HG02759 (cell line): ENCODE measurements around the gene CCL25.
A peak's percentile ranks its signal among the peaks of the same experiment; 100 is the strongest.

Experiments used
- ATAC-seq: cut with Tn5 transposase; IDR thresholded peaks from one replicate; pipeline ENCODE4 v1.9.1; 2021; ENCODE audit warnings: mild to moderate bottlenecking, moderate library complexity; ENCODE audit not compliant: unreplicated experiment

Gene CCL25

GRCh38 chr19:8044018-8044417 lies 8.5 kb upstream of the CCL25 start:
- ATAC-seq, result no peak

DNA sequence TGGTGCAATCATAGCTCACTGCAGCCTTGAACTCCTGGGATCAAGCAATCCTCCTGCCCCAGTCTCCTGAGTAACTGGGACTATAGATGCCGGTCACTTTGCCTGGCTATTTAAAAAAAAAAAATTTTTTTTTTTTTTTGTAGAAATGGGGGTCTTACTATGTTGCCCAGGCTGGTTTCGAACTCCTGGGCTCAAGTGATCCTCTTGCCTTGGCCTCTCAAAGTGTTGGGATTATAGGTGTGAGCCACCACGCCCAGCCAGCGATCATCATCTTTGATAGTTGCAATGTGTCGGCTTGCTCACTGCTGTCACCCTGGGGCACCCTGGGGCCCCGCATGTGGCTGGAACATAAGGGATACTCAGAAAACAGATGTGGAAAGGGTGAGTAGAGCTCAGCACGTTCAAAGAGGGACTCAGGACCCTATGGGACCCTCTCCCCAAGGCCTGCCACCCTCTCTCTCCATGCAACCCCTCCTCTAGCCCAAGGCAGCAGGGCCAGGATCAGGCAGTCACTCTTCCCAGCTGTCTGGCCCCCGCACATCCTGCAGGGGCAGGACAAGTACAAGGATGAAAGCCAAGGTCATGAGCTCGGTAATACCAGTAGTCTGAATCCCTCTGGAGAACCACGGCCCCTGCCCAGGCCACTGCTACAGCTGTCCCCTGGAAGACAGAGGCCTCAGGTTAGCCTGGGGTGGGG lies 6.5 kb upstream of the CCL25 start:
- no peak for ATAC-seq

DNA sequence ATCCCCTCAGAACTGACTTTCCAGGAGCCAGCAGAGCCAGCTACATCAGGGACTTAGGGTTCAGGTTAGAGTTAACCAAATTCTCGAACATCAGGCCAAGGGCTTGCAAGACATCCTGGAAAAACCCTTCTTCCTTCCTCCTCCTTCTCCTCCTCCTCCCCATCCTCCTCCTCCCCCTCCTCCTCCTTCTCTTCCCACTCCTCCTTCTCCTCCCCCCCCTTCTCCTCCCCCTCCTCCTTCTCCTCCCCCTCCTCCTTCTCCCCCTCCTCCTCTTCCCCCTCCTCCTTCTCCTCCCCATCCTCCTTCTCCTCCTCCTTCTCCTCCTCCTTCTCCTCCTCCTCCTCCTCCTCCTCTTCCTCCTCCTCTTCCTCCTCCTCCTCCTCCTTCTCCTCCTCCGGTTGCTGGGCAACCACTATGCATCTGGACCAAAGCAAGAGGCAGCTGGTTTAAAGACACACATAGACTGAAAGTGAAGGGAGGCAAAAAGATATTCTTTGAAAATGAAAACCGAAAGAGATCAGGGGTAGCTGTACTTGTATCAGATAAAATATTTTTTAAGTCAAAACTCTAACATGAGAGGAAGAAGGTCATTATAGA lies 5.9 kb upstream of the CCL25 start:
- no peak for ATAC-seq

DNA sequence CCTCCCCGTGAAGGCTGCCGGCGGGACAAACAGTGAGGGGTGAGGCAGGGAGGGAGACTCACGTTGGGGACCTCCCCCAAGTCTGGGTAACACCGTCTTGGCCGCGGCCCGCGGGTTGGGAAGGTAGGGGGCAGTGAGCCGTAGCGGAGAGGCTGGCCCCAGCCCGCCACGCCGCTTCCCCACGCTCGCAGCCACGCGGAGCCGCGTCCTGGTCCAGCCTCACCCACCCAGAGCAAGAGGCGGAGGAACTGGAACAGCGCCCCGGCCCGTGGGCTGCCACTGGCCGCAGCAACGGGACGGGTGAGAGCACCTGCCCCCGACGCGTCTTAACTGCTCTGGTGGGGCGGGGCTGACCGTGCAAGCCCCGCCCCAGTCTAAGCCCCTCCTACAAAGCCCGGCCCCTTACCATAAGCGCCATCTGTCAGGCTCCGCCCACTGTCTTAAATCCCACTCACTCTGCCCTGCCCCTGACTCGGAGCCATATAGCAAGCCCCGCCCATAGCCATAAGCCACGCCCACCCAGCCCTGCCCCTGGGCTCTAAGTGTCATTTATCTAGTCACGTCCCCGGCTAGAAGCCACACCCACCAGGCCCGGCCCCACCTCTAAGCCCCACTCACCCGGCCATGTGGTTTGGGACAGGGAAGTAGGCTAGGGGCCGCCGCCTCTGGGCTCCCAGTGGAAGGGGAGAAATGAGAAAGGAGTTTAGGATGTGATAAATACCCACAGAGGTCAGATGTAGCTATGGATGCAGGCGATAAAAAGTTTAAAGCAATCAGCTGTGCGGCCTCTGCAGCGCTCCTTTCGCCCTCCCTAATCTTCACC lies 2.1 kb upstream of the CCL25 start:
- ATAC-seq, result peak; percentile 91

- ATAC-seq, result no peak
Observed at GRCh38 chr19:8054169-8054568, 1.6 kb downstream of the CCL25 start.

DNA sequence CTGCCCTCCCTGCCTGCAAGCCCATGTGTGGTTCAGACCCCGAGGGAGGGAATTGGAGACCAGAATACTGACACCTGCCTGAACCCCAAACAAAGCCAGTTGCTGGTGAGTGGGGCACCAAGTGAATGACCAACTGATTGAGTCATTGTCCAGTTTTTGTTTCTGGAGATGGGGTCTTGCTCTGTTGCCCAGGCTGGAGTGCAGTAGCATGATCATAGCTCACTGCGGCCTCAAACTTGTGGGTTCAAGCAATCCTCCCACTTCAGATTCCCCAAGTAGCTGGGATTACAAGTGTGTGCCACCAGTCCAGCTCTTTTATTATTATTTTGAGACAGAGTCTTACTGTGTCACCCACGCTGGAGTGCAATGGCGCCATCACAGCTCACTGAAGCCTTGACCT lies 4.0 kb downstream of the CCL25 start:
- ATAC-seq, result no peak

- ATAC-seq, result no peak
Observed at GRCh38 chr19:8057545-8058270, 5.1 kb downstream of the CCL25 start.

GRCh38 chr19:8064911-8065874 lies 12.6 kb downstream of the CCL25 start:
- no peak for ATAC-seq

GRCh38 chr19:8065875-8066261 lies 13.3 kb downstream of the CCL25 start:
- no peak for ATAC-seq

DNA sequence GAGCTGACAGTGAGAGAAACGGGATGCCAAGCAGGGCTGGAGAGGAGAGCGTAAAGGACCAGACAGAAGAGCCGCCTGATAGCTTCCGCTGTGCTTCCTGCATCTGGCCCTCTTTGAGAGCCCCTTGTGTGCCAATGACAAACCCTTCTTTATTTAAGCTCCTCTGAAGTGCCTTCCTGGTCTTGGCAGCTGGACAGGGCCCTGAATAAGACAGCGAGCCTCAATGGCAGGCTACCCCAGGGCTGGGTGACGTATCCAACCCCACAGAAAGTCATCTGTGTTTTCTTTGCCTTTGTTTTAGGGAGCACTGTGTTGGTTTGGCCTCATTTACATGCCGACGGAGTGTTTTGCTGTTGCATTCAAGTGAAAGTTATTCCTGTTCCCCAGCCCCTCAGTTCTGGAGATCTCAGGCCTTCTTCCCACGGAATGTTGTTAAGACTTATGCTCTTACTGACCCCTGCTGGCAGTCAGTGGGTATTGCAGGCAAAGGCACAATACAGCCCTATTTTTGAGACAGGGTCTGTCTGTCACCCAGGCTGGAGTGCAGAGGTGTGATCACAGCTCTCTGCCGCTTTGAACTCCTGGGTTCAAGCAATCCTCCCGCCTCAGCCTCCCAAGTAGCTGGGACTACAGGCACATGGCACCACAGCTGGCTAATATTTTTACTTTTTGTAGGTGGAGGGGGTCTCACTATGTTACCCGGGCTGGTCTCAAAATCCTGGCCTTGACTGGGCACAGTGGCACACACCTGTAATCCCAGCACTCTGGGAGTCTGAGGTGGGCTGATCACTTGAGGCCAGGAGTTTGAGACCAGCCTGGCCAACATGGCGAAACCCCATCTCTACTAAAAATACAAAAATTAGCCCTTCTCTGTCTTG lies 16.8 kb downstream of the CCL25 start:
- no peak for ATAC-seq

DNA sequence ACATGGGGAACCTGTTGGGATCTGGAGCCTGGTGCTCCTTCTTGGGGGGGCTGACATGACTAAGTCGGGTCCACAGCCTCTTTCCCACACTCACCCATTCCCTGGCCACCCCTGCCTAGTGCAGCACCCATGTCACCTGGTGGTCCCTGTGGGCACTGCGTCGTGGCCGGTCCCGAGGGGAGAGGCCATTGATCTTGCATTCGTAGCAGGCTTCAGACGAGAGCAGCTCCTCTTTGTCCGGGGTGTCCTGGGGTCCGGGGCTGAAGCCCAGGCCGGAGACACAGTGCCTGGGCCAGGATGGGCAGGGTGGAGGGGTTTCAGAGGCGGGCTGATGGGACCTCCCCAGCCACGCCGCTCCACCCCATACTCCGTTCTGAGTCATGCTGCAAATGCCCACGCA lies 19.4 kb downstream of the CCL25 start:
- no peak for ATAC-seq

- ATAC-seq, result no peak
Observed at GRCh38 chr19:8074501-8074900, 21.9 kb downstream of the CCL25 start.

DNA sequence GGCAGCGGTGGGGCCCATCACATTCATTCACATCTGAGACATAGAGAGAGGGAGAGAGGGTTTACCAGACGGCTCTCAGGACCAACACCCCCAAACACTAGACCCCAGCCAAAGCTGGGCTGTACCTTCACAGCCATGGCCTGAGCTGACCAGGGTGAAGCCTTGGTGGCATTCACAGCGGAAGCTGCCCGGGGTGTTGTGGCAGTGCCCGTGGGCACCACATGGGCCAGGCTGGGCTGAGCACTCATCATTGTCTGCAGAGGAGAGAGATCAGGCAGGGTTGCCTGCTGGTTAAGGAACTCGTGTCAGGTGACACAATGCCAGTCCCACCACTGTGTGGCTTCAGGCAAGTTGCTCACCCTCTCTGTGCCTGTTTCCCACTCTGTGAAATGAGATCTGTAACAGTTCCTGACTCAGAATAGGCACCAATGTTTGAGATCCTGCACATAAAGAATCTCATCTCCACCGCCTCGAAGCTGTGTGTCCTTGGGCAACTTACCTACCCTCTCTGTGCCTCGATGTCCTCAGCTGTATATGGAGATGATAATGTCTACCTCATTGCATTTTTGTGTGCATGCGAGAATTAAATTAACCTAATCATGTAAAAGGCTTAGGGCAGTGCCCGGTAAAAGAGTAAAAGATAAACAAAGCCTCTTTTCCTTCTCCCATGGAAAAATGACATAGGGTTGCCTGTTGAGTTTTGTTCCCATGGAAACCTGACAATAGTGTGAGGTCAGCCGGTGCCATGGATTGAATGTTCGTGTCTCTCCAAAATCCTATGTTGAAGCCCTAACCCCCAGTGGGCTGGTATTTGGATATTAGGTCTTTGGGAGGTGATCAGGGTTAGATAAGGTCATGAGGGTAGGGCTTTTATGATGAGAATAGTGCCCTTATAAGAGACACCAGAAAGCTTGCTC lies 22.9 kb downstream of the CCL25 start:
- no peak for ATAC-seq

- no peak for ATAC-seq
Observed at GRCh38 chr19:8079988-8080387, 27.4 kb downstream of the CCL25 start.

GRCh38 chr19:8080832-8081231 lies 28.3 kb downstream of the CCL25 start:
- ATAC-seq, result no peak

- ATAC-seq, result no peak
Observed at GRCh38 chr19:8081569-8082550, 29.3 kb downstream of the CCL25 start.

GRCh38 chr19:8083141-8083540 lies 30.6 kb downstream of the CCL25 start:
- ATAC-seq, result no peak
